NCI-H1694 (cell line): ENCODE measurements around the gene BCAS1.

Source experiments
- DNase-seq: peaks from one replicate; lab custom pipeline; 2025; lab: John Stamatoyannopoulos, UW

BCAS1 gene

GRCh38 chr20:54048481-54048880 lies 21.9 kb downstream of the BCAS1 start:
- DNase-seq, result no peak

- DNase-seq, result no peak
Observed at GRCh38 chr20:54047720-54048119, 22.7 kb downstream of the BCAS1 start.

GRCh38 chr20:54047048-54047447 lies 23.3 kb downstream of the BCAS1 start:
- DNase-seq, result no peak

- DNase-seq, result no peak
Observed at GRCh38 chr20:54044156-54044555, 26.2 kb downstream of the BCAS1 start.

GRCh38 chr20:54043076-54043967 lies 27.1 kb downstream of the BCAS1 start:
- DNase-seq, result no peak

- DNase-seq, result no peak
Observed at GRCh38 chr20:54042021-54042420, 28.4 kb downstream of the BCAS1 start.

GRCh38 chr20:54041336-54041735 lies 29.1 kb downstream of the BCAS1 start:
- DNase-seq, result no peak

GRCh38 chr20:54040531-54040930 lies 29.9 kb downstream of the BCAS1 start:
- no peak for DNase-seq

GRCh38 chr20:54038961-54039360 lies 31.4 kb downstream of the BCAS1 start:
- DNase-seq, result no peak

GRCh38 chr20:54037525-54037924 lies 32.9 kb downstream of the BCAS1 start:
- DNase-seq, result no peak

- no peak for DNase-seq
Observed at GRCh38 chr20:54029643-54030042, 40.8 kb downstream of the BCAS1 start.

- DNase-seq, result no peak
Observed at GRCh38 chr20:54029176-54029575, 41.2 kb downstream of the BCAS1 start.

GRCh38 chr20:54028276-54029011 lies 42.0 kb downstream of the BCAS1 start:
- DNase-seq, result no peak

- no peak for DNase-seq
Observed at GRCh38 chr20:54027704-54028103, 42.7 kb downstream of the BCAS1 start.

- no peak for DNase-seq
Observed at GRCh38 chr20:54026295-54027064, 43.9 kb downstream of the BCAS1 start.

- no peak for DNase-seq
Observed at GRCh38 chr20:54025251-54025771, 45.1 kb downstream of the BCAS1 start.

- no peak for DNase-seq
Observed at GRCh38 chr20:54023406-54023805, 47.0 kb downstream of the BCAS1 start.

GRCh38 chr20:54021446-54022235 lies 48.8 kb downstream of the BCAS1 start:
- no peak for DNase-seq

- DNase-seq, result no peak
Observed at GRCh38 chr20:54020868-54021267, 49.5 kb downstream of the BCAS1 start.

- DNase-seq, result no peak
Observed at GRCh38 chr20:54020348-54020747, 50.0 kb downstream of the BCAS1 start.

GRCh38 chr20:54019585-54019984 lies 50.8 kb downstream of the BCAS1 start:
- DNase-seq, result no peak
